DMS153 treated with DMSO at 0.1 percent for 48 hours (cell line): ENCODE measurements around the gene PPP3CB.

Experiments
- DNase-seq: peaks from one replicate; lab custom pipeline; 2025; ENCODE audit not compliant: unreplicated experiment; lab: John Stamatoyannopoulos, UW

PPP3CB gene

GRCh38 chr10:73485320-73485719 is 10.5 kb downstream of the PPP3CB start:
- DNase-seq: no peak

GRCh38 chr10:73480158-73480557 is 15.7 kb downstream of the PPP3CB start:
- DNase-seq: no peak

GRCh38 chr10:73478636-73479035 is 17.2 kb downstream of the PPP3CB start:
- DNase-seq: no peak

DNA sequence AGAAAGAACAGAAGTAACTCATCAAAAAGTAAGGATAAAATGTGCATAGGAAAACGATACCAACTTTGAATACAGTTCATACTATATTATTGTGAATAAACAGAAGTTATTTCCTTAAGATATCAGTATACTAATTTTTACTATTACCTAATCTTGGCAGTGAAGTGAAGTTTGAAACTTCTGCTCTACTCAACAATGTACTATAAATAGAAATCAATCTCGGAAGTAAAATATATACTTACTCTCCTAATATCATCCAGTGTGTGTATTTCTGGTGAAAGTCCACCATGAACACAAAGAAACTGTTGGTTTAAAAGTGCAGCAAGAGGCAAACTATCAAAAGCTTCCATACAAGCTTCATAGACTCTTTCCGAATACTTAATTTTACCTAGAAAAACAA is 24.6 kb downstream of the PPP3CB start:
- DNase-seq: no peak

DNA sequence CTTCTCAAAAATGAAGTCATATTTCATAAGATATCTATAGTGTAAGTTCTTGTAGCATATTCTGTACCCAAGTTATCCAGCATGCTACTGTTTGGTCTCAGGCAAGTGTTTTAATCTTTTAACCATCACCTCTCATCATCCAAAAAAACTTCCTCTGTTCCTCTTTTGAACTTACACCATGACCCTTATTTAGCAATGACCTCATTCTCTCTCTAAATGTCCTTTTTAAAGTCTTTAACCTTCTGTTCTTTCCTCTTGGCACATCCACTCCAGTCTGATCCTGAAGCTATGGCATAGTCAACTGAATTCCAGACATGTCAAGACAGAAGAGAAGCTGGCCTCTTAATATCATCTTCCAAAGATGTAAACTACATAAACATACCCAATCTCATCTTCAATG is 26.2 kb downstream of the PPP3CB start:
- DNase-seq: no peak

DNA sequence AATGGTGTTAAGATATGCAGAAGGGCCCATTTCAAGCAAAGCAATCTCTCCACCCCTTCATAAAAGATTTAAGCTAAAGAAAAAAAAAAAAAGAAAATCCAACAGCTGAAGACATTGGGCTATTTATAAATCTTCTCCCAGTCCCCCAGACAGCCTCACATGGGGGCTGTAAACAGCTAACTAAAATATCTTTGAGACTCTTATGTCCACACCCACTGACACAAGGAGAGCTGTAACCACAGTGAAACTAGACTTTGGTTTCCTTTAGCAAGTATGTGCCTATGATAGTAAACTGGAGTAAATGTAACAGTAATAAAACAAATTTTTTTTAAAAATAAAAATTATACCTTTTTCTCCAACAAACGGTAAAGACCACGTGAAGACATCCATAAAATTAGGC is 28.6 kb downstream of the PPP3CB start:
- DNase-seq: no peak

- DNase-seq: no peak
These were observed 29.7 kb downstream of the PPP3CB start for GRCh38 chr10:73465978-73466726.

DNA sequence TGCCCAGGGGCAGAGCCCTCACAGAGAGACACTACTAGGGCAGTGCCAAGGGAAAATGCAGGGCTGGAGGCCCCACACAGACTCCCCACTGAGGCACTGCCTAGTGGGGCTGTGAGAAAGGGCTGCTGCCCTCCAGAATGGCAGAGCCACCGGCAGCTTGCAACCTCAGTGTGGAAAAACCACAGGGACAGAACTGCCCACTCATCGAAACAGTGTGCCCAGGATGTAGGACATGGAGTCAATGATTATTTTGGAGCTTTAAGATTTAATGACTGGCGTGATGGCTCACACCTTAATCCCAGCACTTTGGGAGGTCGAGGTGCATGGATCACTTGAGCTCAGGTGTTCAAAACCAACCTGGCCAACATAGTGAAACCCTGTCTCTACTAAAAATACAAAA is 34.9 kb downstream of the PPP3CB start:
- DNase-seq: no peak

DNA sequence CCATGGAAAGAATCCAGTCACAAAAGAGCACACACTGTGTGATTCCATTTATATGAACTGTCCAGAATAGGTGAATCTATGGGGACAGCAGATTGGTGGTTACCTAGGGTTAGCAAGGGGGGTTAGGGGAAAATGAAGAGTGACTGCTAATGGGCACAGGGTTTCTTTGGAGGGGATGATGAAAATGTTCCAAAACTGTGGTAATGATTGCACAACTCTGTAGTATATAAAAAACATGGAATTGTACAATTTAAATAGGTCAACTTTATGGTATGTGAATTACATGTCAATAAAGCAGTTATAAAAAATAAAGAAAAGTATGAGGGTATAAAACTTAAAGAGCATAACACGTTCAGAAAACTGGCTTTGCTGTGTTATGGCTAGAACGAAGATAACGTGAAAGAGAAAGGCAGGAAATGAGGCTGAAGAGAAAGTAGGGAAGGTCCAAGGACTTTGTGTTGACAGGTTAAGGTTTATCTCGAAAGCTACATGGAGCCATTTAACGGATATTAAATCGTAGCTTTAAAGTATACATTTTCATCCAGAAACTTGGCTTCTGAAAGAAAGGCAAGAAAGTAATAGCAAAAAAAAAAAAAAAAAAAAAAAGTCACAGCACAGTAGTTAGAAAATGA is 36.0 kb downstream of the PPP3CB start:
- no peak for DNase-seq

GRCh38 chr10:73456187-73456890 is 39.5 kb downstream of the PPP3CB start:
- no peak for DNase-seq

DNA sequence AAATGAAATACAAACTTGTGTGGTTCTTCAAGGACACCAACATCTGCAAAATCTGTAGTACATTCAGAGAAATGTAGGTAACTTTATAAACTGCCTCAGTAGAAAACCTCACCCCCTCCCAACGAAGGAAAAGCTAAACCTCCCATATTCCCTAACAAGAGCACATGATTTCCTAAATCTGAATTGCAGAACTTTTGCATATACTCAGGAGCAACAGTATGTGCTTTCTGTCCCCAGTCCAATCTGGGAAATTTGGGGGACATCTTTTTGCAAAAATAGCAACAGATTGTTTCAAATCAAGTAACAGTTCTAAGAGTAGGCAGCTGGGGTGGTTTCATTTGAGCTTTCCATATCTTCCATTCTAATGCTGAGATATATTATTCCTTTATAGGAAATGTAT is 46.7 kb downstream of the PPP3CB start:
- no peak for DNase-seq

- DNase-seq: no peak
These were observed 47.4 kb downstream of the PPP3CB start for GRCh38 chr10:73448384-73448783.

DNA sequence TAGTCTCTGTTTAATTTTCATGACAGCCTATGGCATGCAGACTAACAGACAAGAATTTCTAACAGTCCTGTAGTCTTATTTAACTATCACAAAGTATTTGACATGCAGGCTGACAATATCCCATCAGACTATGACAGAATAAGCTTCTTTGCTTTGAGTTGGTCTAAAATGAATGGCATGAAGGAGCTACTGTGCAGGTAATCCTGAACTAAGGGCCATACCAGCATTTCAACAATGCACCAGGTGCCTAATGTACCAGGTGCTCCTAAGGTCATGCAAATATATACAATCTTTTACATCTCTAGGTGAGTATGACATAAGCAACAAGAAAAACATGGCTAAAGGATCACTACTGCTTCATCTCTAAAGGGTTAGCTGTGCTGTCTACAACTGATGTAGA is 48.9 kb downstream of the PPP3CB start:
- no peak for DNase-seq

GRCh38 chr10:73444457-73444856 is 51.4 kb downstream of the PPP3CB start:
- DNase-seq: no peak

DNA sequence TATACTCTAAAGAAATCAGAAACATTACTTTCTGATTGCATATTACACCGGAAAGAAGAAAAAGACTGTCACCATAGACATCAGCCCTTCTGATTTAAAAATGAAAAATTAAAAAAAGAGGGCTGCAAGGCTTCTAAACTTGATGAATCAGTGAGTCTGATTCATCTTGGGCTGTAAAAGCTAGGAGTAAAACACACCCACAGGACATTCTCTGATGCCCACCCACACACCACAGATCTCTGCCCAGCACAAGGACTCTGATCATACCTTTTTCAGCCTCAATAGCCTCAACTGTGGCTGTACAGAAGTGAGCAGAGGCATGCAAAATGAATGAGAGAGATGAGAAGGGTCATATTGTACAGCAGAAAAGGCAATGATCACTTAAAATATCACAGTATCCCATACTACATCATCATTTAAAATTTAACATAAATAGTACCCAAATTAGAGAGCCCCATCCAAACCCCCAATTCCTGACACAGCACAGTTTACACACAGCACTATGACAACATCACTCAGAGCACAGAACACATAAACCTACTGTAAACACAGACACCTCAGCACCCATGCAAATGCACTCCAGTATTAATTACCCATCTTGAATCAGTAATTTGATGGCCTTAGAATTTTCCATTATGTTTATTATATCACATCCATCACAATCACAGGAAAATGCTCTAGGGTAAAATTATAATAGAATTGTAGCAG is 56.1 kb downstream of the PPP3CB start:
- DNase-seq: no peak

DNA sequence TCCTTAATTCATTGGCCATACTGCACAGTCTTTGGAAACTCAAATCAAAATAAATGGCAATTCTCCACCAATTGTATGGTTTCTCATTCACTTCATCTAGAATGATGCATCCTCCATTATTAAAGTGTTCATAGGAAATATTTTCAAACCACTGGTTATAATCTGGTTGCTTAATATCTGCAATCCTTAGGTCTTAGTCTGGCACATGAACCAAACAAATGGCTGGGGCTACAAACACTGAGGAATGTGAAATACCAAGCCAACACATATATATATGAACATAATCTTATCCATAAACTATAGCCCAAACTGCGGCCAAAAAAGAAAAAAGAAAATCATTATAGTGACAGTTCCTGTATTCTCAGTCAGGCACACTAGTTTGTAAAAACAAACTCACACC is 56.8 kb downstream of the PPP3CB start:
- no peak for DNase-seq

- DNase-seq: no peak
These were observed 62.3 kb downstream of the PPP3CB start, which contains the start of gene MSS51 for GRCh38 chr10:73433538-73433867. Gene MSS51, minus strand, starts transcription at chr10:73433561. Its CDS starts 5,277 bp downstream, at chr10:73428284.

DNA sequence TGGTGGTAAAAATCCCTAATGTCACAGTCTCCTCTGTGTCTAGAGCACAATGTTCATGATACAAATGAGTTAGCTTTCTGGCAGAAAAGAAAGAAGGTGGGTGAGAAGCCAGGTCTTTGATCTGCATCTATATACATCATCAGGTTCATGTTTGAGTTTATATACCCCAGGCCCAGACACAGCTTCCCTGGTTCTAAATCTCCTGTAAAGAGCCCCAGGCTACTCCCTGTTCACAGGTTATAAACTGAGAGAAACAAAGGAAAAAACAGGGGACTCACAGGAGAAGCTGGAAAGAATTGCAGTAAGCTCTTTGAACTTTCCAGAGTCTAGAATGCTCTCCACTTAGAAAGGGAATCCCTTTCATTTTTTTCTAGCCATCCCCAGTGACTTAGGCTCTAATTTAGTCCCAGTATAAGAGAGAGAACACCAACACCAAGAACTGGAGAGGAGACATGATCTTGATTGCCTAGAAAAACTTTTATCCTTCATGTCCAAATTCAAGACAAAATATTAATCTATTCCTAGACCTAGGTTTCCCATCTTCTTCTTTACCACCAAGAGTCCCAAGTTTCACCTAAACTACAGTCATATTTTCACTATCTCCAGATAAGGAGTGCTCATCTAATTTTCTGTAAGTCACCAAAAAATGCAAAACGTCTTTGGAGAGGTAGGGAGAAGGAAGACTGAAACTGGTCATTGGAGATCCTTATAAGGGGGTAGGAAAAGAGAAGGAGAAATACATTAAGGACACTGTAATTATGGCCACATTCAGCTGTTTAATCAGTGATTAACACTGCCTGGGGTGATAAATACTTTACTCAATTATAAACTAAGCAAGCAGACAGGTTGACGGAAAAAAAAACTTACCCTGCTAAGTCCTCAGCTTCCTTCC is 62.9 kb downstream of the PPP3CB start:
- DNase-seq: no peak

DNA sequence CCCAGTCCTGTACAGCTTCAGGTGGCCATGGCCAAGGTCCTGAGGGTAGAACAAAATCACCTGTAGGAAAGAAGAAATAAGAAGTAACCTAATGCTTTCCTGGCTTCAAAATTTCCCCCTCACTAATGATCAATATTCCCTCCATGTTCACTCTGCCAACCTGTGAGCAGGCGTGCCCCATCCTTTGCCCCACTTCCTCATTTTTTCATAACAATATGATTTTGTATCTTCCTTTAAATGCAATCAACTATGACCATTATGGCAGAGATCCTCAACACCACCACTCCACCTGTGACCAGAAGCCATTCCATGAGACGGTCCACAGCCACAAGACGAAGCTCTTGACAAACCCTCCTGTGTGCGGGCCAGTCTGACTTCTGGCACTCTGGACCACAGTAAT is 69.5 kb downstream of the PPP3CB start:
- DNase-seq: no peak

DNA sequence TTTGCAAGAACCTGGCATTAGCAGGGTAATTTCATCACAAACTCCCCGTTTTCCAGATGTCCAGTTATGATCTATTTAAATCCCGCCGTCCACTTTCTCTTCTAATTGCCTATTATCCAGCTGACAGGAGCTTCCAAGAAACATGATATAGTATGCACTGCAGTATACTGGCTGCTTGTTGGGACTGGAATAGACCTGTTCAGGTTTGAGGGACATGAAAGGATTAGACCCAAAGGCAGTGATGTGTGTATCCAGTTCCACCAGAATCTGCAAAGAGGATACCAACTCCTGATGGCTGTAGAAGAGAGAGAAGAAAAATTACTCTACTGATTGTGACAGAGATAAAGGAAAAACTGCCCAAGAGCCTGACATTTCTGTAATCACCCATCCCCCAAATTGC is 71.3 kb downstream of the PPP3CB start:
- DNase-seq: no peak

DNA sequence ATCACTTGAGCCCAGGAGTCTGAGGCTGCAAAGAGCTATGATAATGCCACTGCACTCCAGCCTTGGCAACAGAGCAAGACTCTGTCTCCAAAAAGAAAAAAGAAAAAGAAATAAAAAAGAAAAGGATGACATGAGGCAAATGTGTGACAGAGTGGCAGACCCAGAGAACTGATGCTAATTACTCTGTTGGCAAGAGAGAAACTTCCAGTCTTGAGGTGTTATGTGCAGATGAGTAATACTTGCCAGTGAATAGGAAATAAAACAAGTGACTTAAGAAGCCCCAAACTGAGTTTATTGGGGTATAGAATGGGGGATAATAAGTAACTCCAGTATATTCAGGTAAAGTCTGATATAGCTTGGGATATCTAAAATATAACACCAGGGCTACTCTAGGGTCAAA is 72.5 kb downstream of the PPP3CB start:
- no peak for DNase-seq
